Measurements from ENCODE around the gene HOOK2. TPM values are rescaled to one million over a fixed set of nuclear protein-coding genes. Genes with fewer than 3 reads are reported as not detected.

HOOK2 gene
- total and polyA plus RNA-seq, 10 donors, result 7.1 to 27.4 (median 23.4) TPM

GRCh38 chr19:12764698-12765097 lies 10.7 kb downstream of the HOOK2 start:
- intact Hi-C loops (cut with DNase I; ENCODE audit: low total_unique reads), result loop anchor here (5.0 kb wide), 2 partner anchors 33 to 83 kb away; no protein-coding TSS in a partner anchor
- 88 to 98% (median 96%) methylated on average over 15 to 16 of the region's 16 CpGs for WGBS, 5 donors
- Histone ChIP-seq H3K27me3 (replicated peaks in 1 of 7) (no peaks in the 10 kb centered on the region), H3K4me3 (no peak overlapping the region), H3K4me1 (peaks cover 0 to 17% (median 8%) of the 10 kb centered on the region in 6 donors), H3K36me3 (peaks cover 0 to 50% (median 13%) of the 10 kb centered on the region in 6 donors), H3K27ac (no peak overlapping the region), H3K9me3 (peaks cover 0 to 4% (median 0%) of the 10 kb centered on the region in 8 donors)
- TF ChIP-seq POLR2AphosphoS5 (IDR thresholded peaks at IDR 0.05), result no peak
- TF ChIP-seq, protein P1, sequence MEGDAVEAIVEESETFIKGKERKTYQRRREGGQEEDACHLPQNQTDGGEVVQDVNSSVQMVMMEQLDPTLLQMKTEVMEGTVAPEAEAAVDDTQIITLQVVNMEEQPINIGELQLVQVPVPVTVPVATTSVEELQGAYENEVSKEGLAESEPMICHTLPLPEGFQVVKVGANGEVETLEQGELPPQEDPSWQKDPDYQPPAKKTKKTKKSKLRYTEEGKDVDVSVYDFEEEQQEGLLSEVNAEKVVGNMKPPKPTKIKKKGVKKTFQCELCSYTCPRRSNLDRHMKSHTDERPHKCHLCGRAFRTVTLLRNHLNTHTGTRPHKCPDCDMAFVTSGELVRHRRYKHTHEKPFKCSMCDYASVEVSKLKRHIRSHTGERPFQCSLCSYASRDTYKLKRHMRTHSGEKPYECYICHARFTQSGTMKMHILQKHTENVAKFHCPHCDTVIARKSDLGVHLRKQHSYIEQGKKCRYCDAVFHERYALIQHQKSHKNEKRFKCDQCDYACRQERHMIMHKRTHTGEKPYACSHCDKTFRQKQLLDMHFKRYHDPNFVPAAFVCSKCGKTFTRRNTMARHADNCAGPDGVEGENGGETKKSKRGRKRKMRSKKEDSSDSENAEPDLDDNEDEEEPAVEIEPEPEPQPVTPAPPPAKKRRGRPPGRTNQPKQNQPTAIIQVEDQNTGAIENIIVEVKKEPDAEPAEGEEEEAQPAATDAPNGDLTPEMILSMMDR (IDR thresholded peaks at IDR 0.05 in 8 of 11, conservative IDR thresholded peaks at IDR 0.05 in 3 of 11), result no peak
- TF ChIP-seq POLR2A (IDR thresholded peaks at IDR 0.05), result no peak
- DNase-seq, result no peak

GRCh38 chr19:12763100-12763499 lies 12.3 kb downstream of the HOOK2 start:
- DNase-seq, result no peak
- Histone ChIP-seq H3K36me3 (peaks cover 0 to 45% (median 13%) of the 10 kb centered on the region in 6 donors), H3K9me3 (peaks cover 0 to 4% (median 0%) of the 10 kb centered on the region in 8 donors), H3K27me3 (replicated peaks in 1 of 7) (peaks cover 0 to 1% (median 0%) of the 10 kb centered on the region in 7 donors), H3K27ac (no peak overlapping the region), H3K4me1 (peaks cover 0 to 19% (median 9%) of the 10 kb centered on the region in 6 donors), H3K4me3 (no peak overlapping the region)
- no peak for TF ChIP-seq POLR2AphosphoS5 (IDR thresholded peaks at IDR 0.05)
- TF ChIP-seq, protein P1 (IDR thresholded peaks at IDR 0.05 in 8 of 11, conservative IDR thresholded peaks at IDR 0.05 in 3 of 11), result no peak
- no peak for TF ChIP-seq POLR2A (IDR thresholded peaks at IDR 0.05)
- 84 to 97% (median 93%) methylated on average over 8 to 11 of the region's 11 CpGs for WGBS, 5 donors
- intact Hi-C loops (cut with DNase I; ENCODE audit: low total_unique reads), result loop anchor here (5.0 kb wide), 2 partner anchors 34 to 84 kb away; no protein-coding TSS in a partner anchor

DNA sequence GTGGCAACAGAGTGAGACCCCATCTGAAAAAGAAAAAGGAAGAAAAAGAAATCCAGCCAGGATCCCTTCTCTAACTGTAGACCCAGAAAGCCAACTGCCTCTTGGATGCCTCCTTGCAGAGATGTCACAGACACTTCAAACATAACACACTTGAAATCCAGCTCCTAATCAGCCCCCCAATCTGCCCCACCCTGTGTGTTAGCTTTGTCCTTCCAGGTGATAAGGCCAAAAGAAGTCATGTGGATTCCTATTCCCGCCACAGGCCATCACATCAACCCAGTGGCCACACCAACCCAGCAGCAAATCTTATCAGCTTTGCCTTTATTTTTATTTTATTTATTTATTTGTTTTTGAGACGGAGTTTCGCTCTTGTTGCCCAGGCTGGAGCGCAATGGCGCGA lies 15.7 kb downstream of the HOOK2 start:
- H3K27me3 ChIP-seq (replicated peaks in 1 of 7), result peaks cover 0 to 32% (median 0%) of the 10 kb centered on the region in 7 donors

More for the DNA sequence above, 15.7 kb downstream of the HOOK2 start:
- no peak for DNase-seq
- peaks cover 0 to 4% (median 0%) of the 10 kb centered on the region in 8 donors for H3K9me3 ChIP-seq
- intact Hi-C loops (cut with DNase I; ENCODE audit: low total_unique reads), result loop anchor here (5.0 kb wide), 3 partner anchors 38 to 88 kb away; no protein-coding TSS in a partner anchor
- H3K27ac ChIP-seq, result no peak overlapping the region
- peaks cover 0 to 22% (median 15%) of the 10 kb centered on the region in 6 donors for H3K4me1 ChIP-seq
- H3K4me3 ChIP-seq, result no peak overlapping the region
- WGBS, 5 donors, result 89 to 97% (median 95%) methylated on average over 6 of the region's 6 CpGs
- no peak for TF ChIP-seq POLR2AphosphoS5 (IDR thresholded peaks at IDR 0.05)
- TF ChIP-seq, protein P1 (IDR thresholded peaks at IDR 0.05 in 8 of 11, conservative IDR thresholded peaks at IDR 0.05 in 3 of 11), result no peak
- TF ChIP-seq POLR2A (IDR thresholded peaks at IDR 0.05), result no peak
- H3K36me3 ChIP-seq, result peaks cover 0 to 23% (median 10%) of the 10 kb centered on the region in 6 donors

Data from spleen (tissue), 11 donors.